H9 (cell line): ENCODE data around the gene FOLR2. TPM values are rescaled to one million over a fixed set of nuclear protein-coding genes. Genes with fewer than 3 reads are reported as not detected.
"Not testable (repeated sequence)": the region's sequence is repeated elsewhere in the genome, so short reads cannot be mapped to it uniquely, and the experiment has no call there.

Experiments
- DNase-seq: peaks from one replicate; pipeline ENCODE4 v3.0.0-alpha.2; 2017
- H2AFZ ChIP-seq: one replicate; pipeline ENCODE4 v1.6.1; 2013; ENCODE audit warnings: mild to moderate bottlenecking, low read length, control low read depth, moderate library complexity
- H2AK5ac ChIP-seq: 2 replicates; pipeline ENCODE4 v1.6.1; 2013; ENCODE audit warnings: low read length, control low read depth, mixed read lengths; ENCODE audit not compliant: insufficient read length
- H2BK120ac ChIP-seq: one replicate; pipeline ENCODE4 v1.6.1; 2013; ENCODE audit warnings: low read depth, mild to moderate bottlenecking, low read length, control low read depth, inconsistent platforms; ENCODE audit not compliant: poor library complexity, severe bottlenecking
- H2BK12ac ChIP-seq: 2 replicates; pipeline ENCODE4 v1.6.1; 2013; ENCODE audit warnings: low read length, control low read depth, mixed read lengths, low read depth; ENCODE audit not compliant: insufficient read length
- H2BK15ac ChIP-seq: 2 replicates; pipeline ENCODE4 v1.6.1; 2013; ENCODE audit warnings: low read depth, low read length, control low read depth
- H2BK20ac ChIP-seq: one replicate; pipeline ENCODE4 v1.6.1; 2013; ENCODE audit warnings: low read depth, mild to moderate bottlenecking, low read length, control low read depth, inconsistent platforms; ENCODE audit not compliant: poor library complexity, severe bottlenecking
- H2BK5ac ChIP-seq: 2 replicates; pipeline ENCODE4 v1.6.1; 2013; ENCODE audit warnings: low read length, control low read depth, mixed read lengths; ENCODE audit not compliant: insufficient read length
- H3K14ac ChIP-seq: 2 replicates; pipeline ENCODE4 v1.6.1; 2013; ENCODE audit warnings: low read length, control low read depth; ENCODE audit not compliant: insufficient read depth
- H3K18ac ChIP-seq: 2 replicates; pipeline ENCODE4 v1.6.1; 2013; ENCODE audit warnings: low read depth, mild to moderate bottlenecking, mixed read lengths, low read length, control low read depth; ENCODE audit not compliant: insufficient read length
- H3K23ac ChIP-seq: 2 replicates; pipeline ENCODE4 v1.6.1; 2013; ENCODE audit warnings: low read length, control low read depth, mixed read lengths, low read depth; ENCODE audit not compliant: insufficient read length
- H3K23me2 ChIP-seq: 2 replicates; pipeline ENCODE4 v1.6.1; 2013; ENCODE audit warnings: low read depth, mild to moderate bottlenecking, mixed read lengths, low read length, control low read depth; ENCODE audit not compliant: insufficient read length, poor library complexity, severe bottlenecking
- H3K27ac ChIP-seq: 2 replicates; pipeline ENCODE4 v1.5.1; 2013; ENCODE audit warnings: low read length, control low read depth, mixed read lengths, low read depth; ENCODE audit not compliant: insufficient read length
- H3K27me3 ChIP-seq: 2 replicates; pipeline ENCODE4 v1.6.1; 2013; ENCODE audit warnings: low read length, control low read depth, inconsistent platforms; ENCODE audit not compliant: insufficient read depth
- H3K4ac ChIP-seq: 2 replicates; pipeline ENCODE4 v1.6.1; 2013; ENCODE audit warnings: low read depth, mild to moderate bottlenecking, control low read depth, inconsistent platforms, low read length, moderate library complexity
- H3K4me1 ChIP-seq: 2 replicates; pipeline ENCODE4 v1.6.1; 2013; ENCODE audit warnings: low read length, control low read depth, inconsistent platforms; ENCODE audit not compliant: insufficient read depth
- H3K4me2 ChIP-seq: 2 replicates; pipeline ENCODE4 v1.6.1; 2013; ENCODE audit warnings: low read length, control low read depth, mixed read lengths; ENCODE audit not compliant: insufficient read length, insufficient read depth
- H3K56ac ChIP-seq: 2 replicates; pipeline ENCODE4 v1.6.1; 2013; ENCODE audit warnings: low read depth, mild to moderate bottlenecking, mixed read lengths, low read length, control low read depth; ENCODE audit not compliant: insufficient read length
- H3K79me1 ChIP-seq: 2 replicates; pipeline ENCODE4 v1.6.1; 2013; ENCODE audit warnings: low read depth, mild to moderate bottlenecking, moderate library complexity, low read length, control low read depth, inconsistent platforms; ENCODE audit not compliant: insufficient read depth, poor library complexity, severe bottlenecking
- H3K79me2 ChIP-seq: 2 replicates; pipeline ENCODE4 v1.6.1; 2013; ENCODE audit warnings: low read length, control low read depth, inconsistent platforms; ENCODE audit not compliant: insufficient read depth
- H3K9ac ChIP-seq: 2 replicates; pipeline ENCODE4 v1.6.1; 2013; ENCODE audit warnings: low read length, control low read depth, mixed read lengths; ENCODE audit not compliant: insufficient read length; ENCODE audit errors: extremely low read depth
- H3K9me3 ChIP-seq: one replicate; pipeline ENCODE4 v1.6.1; 2013; ENCODE audit warnings: low read depth, low read length, inconsistent platforms; ENCODE audit not compliant: control insufficient read depth
- H3T11ph ChIP-seq: one replicate; pipeline ENCODE4 v1.6.1; 2013; ENCODE audit warnings: mild to moderate bottlenecking, low read length, control low read depth, inconsistent platforms
- H4K20me1 ChIP-seq: one replicate; pipeline ENCODE4 v1.6.1; 2013; ENCODE audit not compliant: control insufficient read depth, insufficient read length, insufficient read depth
- H4K5ac ChIP-seq: 2 replicates; pipeline ENCODE4 v1.6.1; 2013; ENCODE audit warnings: low read depth, mild to moderate bottlenecking, mixed read lengths, low read length, control low read depth; ENCODE audit not compliant: insufficient read length
- H4K8ac ChIP-seq: replicated peaks from 2 replicates; pipeline ENCODE4 v1.6.1; 2013; ENCODE audit warnings: low read length, control low read depth, mixed read lengths, low read depth; ENCODE audit not compliant: insufficient read length
- H4K91ac ChIP-seq: 2 replicates; pipeline ENCODE4 v1.6.1; 2013; ENCODE audit warnings: low read depth, mild to moderate bottlenecking, moderate library complexity, mixed read lengths, low read length, control low read depth; ENCODE audit not compliant: insufficient read length
- H3K27ac Mint-ChIP-seq, 3 experiments: 2 replicates in 2 of 3; 3 replicates in 1 of 3; pipeline ENCODE4 v1.8.0; 2020 to 2021; ENCODE audit warnings: mixed read lengths in 3 of 3, mild to moderate bottlenecking in 1 of 3, moderate library complexity in 1 of 3
- H3K27me3 Mint-ChIP-seq: 2 replicates; pipeline ENCODE4 v1.8.0; 2021; ENCODE audit warnings: low read depth, mild to moderate bottlenecking, moderate library complexity, mixed read lengths
- H3K36me3 Mint-ChIP-seq, 3 experiments: 2 replicates in 2 of 3; 3 replicates in 1 of 3; pipeline ENCODE4 v1.8.0; 2020 to 2021; ENCODE audit warnings: low read depth in 3 of 3, mixed read lengths in 3 of 3; ENCODE audit not compliant: insufficient read depth in 1 of 3
- H3K4me1 Mint-ChIP-seq, 2 experiments: 2 replicates each; pipeline ENCODE4 v1.8.0; 2020; ENCODE audit warnings: mixed read lengths in 2 of 2
- H3K4me3 Mint-ChIP-seq, 2 experiments: 2 replicates in 1 of 2; 3 replicates in 1 of 2; pipeline ENCODE4 v1.8.0; 2020 to 2021; ENCODE audit warnings: mild to moderate bottlenecking in 2 of 2, mixed read lengths in 2 of 2, moderate library complexity in 1 of 2
- H3K9me3 Mint-ChIP-seq, 2 experiments: 2 replicates in 1 of 2; 3 replicates in 1 of 2; pipeline ENCODE4 v1.8.0; 2020; ENCODE audit warnings: mild to moderate bottlenecking in 2 of 2, mixed read lengths in 2 of 2, moderate library complexity in 1 of 2
- CTCF ChIP-seq: fragments of 200-600 bp; sonication (generic); conservative IDR thresholded peaks from 3 replicates; pipeline ENCODE4 v1.8.0; 2021; ENCODE audit warnings: antibody characterized with exemption, mild to moderate bottlenecking
- WGBS: extraction: QIAGEN DNeasy Blood & Tissue Kit; methylation state at CpG from one replicate; pipeline ENCODE4 v1.1.7; 2013; ENCODE audit warnings: missing lambda C conversion rate, low lambda C conversion rate, mixed read lengths; ENCODE audit not compliant: insufficient read length; ENCODE audit errors: extremely low coverage; 5-methylcytosine and 5-hydroxymethylcytosine counted together
- long read RNA-seq: library from polyadenylated mRNA; unstranded; transcript quantifications from one replicate; pipeline ENCODE4 v2.0.0, GENCODE V29; 2020
- total RNA-seq: library from RNA; stranded (reverse); gene quantifications from 2 replicates; pipeline ENCODE4 v1.2.1, GENCODE V29; 2021

Gene FOLR2
- not detected in 2 replicates for total RNA-seq
- long read RNA-seq = 0 reads

- no peak within 1 kb of the TSS for H3K14ac ChIP-seq
- Mint-ChIP-seq H3K9me3 (no peaks in the 10 kb centered on the region), H3K4me3 (no peak within 1 kb of the TSS), H3K27ac (no peak within 1 kb of the TSS), H3K4me1 (peaks cover 9 to 14% of the 10 kb centered on the region in 2 experiments; a peak in 3 of 4 replicates), H3K27me3 (peaks cover 42% of the 10 kb centered on the region), H3K36me3 (no peaks in the 10 kb centered on the region)
- H3K79me1 ChIP-seq = no peaks in the 10 kb centered on the region
- no peak within 1 kb of the TSS for H4K91ac ChIP-seq
- H3K4ac ChIP-seq = no peak within 1 kb of the TSS
- no peaks in the 10 kb centered on the region for H3K4me1 ChIP-seq
- H2AFZ ChIP-seq = no peak within 1 kb of the TSS
- no peaks in the 10 kb centered on the region for H3K27me3 ChIP-seq
- H3K4me2 ChIP-seq = no peak within 1 kb of the TSS
- no CpG with 5 or more reads among the region's 6 CpGs for WGBS
- H4K5ac ChIP-seq = no peak within 1 kb of the TSS
- H3K56ac ChIP-seq = no peak within 1 kb of the TSS
- no peak within 1 kb of the TSS for H2BK120ac ChIP-seq
- H3K9me3 ChIP-seq = no peaks in the 10 kb centered on the region
- H4K20me1 ChIP-seq = no peaks in the 10 kb centered on the region
- H4K8ac ChIP-seq = no peak within 1 kb of the TSS
- H3K23ac ChIP-seq = no peak within 1 kb of the TSS
- no peaks in the 10 kb centered on the region for H3K23me2 ChIP-seq
- no peak within 1 kb of the TSS for H3K18ac ChIP-seq
- no peak within 1 kb of the TSS for H2BK20ac ChIP-seq
- H3K79me2 ChIP-seq = no peaks in the 10 kb centered on the region; the same call in 1 of the 2 replicates
- TF ChIP-seq CTCF = no peak
- no peak within 1 kb of the TSS for H2BK12ac ChIP-seq
- H3K27ac ChIP-seq = no peak within 1 kb of the TSS
- no peak within 1 kb of the TSS for H3T11ph ChIP-seq
- no peak for DNase-seq
- no peak within 1 kb of the TSS for H2AK5ac ChIP-seq
- no peak within 1 kb of the TSS for H2BK5ac ChIP-seq
- no peak within 1 kb of the TSS for H2BK15ac ChIP-seq
- no peak within 1 kb of the TSS for H3K9ac ChIP-seq
These were observed at the start of gene FOLR2 for GRCh38 chr11:72216638-72217037. FOLR2 (plus strand) TSS chr11:72216794; CDS start chr11:72218585, 1,791 bp downstream.

GRCh38 chr11:72169046-72169555, 47.5 kb upstream of the FOLR2 start:
- not testable (repeated sequence) for H2BK15ac ChIP-seq, H2BK5ac ChIP-seq, H4K91ac ChIP-seq, H3K27me3 Mint-ChIP-seq, H3K4me1 ChIP-seq, H2AFZ ChIP-seq, H3K9me3 ChIP-seq, H3K4me3 Mint-ChIP-seq, H3K23me2 ChIP-seq, H2AK5ac ChIP-seq, H3K27ac ChIP-seq, H3K4ac ChIP-seq, DNase-seq, H3K18ac ChIP-seq, H3K4me1 Mint-ChIP-seq, H3K79me1 ChIP-seq, H2BK120ac ChIP-seq, H3K14ac ChIP-seq, H3K9ac ChIP-seq, H3T11ph ChIP-seq, H3K4me2 ChIP-seq, H3K27me3 ChIP-seq, H3K23ac ChIP-seq, H3K56ac ChIP-seq, H3K36me3 Mint-ChIP-seq, H3K27ac Mint-ChIP-seq, H2BK12ac ChIP-seq, H4K5ac ChIP-seq, H4K8ac ChIP-seq, H2BK20ac ChIP-seq, H4K20me1 ChIP-seq, H3K79me2 ChIP-seq
- peaks cover 6 to 14% of the 10 kb centered on the region in 2 experiments for H3K9me3 Mint-ChIP-seq
- no CpG with 5 or more reads among the region's 5 CpGs for WGBS
